ENCODE data around the gene NKX6-2.

The NKX6-2 gene

GRCh38 chr10:132754071-132754470 is 31.9 kb downstream of the NKX6-2 start:
- no peaks in the 10 kb centered on the region for H3K9me3 ChIP-seq (ENCODE audit: control insufficient read depth, insufficient read depth, low read depth, low read length)
- no peak overlapping the region for H3K27ac ChIP-seq (ENCODE audit: extremely low read depth, low read depth, low read length)
- ChIA-PET POLR2A (no interaction called here), CTCF (no interaction called here)
- no peaks in the 10 kb centered on the region for H3K4me1 ChIP-seq (ENCODE audit: control insufficient read depth, insufficient read depth, low read length)
- TF ChIP-seq ZNF221 (tag by site-specific recombination; IDR thresholded peaks at IDR 0.05; ENCODE audit: borderline replicate concordance) (no peak), TRIM28 (IDR thresholded peaks at IDR 0.05; ENCODE audit: borderline replicate concordance, low read length) (no peak), ZNF366 (tag by site-specific recombination; conservative IDR thresholded peaks at IDR 0.05) (no peak), ZEB2 (tag by site-specific recombination; IDR thresholded peaks at IDR 0.05) (no peak)
- no peak overlapping the region for H3K4me3 ChIP-seq (ENCODE audit: low read depth, low read length)
- H3K36me3 ChIP-seq (ENCODE audit: control insufficient read depth in 2 of 2, insufficient read depth in 1 of 2, low read length in 2 of 2) = peaks cover 0 to 21% of the 10 kb centered on the region in 2 experiments; a peak in 1 of 3 replicates

- Histone ChIP-seq H3K4me1 (ENCODE audit: control insufficient read depth, insufficient read depth, low read length) (no peaks in the 10 kb centered on the region), H3K36me3 (ENCODE audit: control insufficient read depth in 2 of 2, insufficient read depth in 1 of 2, low read length in 2 of 2) (peaks cover 0 to 21% of the 10 kb centered on the region in 2 experiments; a peak in 1 of 3 replicates), H3K27ac (ENCODE audit: extremely low read depth, low read depth, low read length) (no peak overlapping the region), H3K9me3 (ENCODE audit: control insufficient read depth, insufficient read depth, low read depth, low read length) (no peaks in the 10 kb centered on the region), H3K4me3 (ENCODE audit: low read depth, low read length) (no peak overlapping the region)
- CTCF ChIA-PET = no interaction called here
- POLR2A ChIA-PET = no interaction called here
- TF ChIP-seq ZNF37A (tag by site-specific recombination; IDR thresholded peaks at IDR 0.05) (no peak), ZNF791 (tag by site-specific recombination; IDR thresholded peaks at IDR 0.05) (no peak)
Observed at GRCh38 chr10:132753596-132753995, 32.4 kb downstream of the NKX6-2 start.

GRCh38 chr10:132752961-132753360 is 33.0 kb downstream of the NKX6-2 start:
- ChIA-PET POLR2A (no interaction called here), CTCF (no interaction called here)
- H3K27ac ChIP-seq (ENCODE audit: extremely low read depth, low read depth, low read length) = no peak overlapping the region
- H3K4me3 ChIP-seq (ENCODE audit: low read depth, low read length) = no peak overlapping the region
- H3K9me3 ChIP-seq (ENCODE audit: control insufficient read depth, insufficient read depth, low read depth, low read length) = no peaks in the 10 kb centered on the region
- H3K4me1 ChIP-seq (ENCODE audit: control insufficient read depth, insufficient read depth, low read length) = no peaks in the 10 kb centered on the region
- TF ChIP-seq KLF8 (tag by site-specific recombination; IDR thresholded peaks at IDR 0.05) (no peak), SCRT2 (tag by site-specific recombination; IDR thresholded peaks at IDR 0.05) (no peak), ZBTB10 (tag by site-specific recombination; IDR thresholded peaks at IDR 0.05) (no peak), ZNF362 (tag by site-specific recombination; IDR thresholded peaks at IDR 0.05) (no peak)
- H3K36me3 ChIP-seq (ENCODE audit: control insufficient read depth in 2 of 2, insufficient read depth in 1 of 2, low read length in 2 of 2) = peaks cover 0 to 21% of the 10 kb centered on the region in 2 experiments; a peak in 1 of 3 replicates

- Histone ChIP-seq H3K36me3 (ENCODE audit: control insufficient read depth in 2 of 2, insufficient read depth in 1 of 2, low read length in 2 of 2) (peaks cover 0 to 20% of the 10 kb centered on the region in 2 experiments; a peak in 1 of 3 replicates), H3K4me1 (ENCODE audit: control insufficient read depth, insufficient read depth, low read length) (no peaks in the 10 kb centered on the region), H3K4me3 (ENCODE audit: low read depth, low read length) (no peak overlapping the region), H3K27ac (ENCODE audit: extremely low read depth, low read depth, low read length) (no peak overlapping the region), H3K9me3 (ENCODE audit: control insufficient read depth, insufficient read depth, low read depth, low read length) (no peaks in the 10 kb centered on the region)
- TF ChIP-seq ZNF488 (tag by site-specific recombination; IDR thresholded peaks at IDR 0.05) (no peak), KLF1 (tag by site-specific recombination; IDR thresholded peaks at IDR 0.05) (peak; percentile 100), KLF16 (tag by site-specific recombination; IDR thresholded peaks at IDR 0.05) (peak; percentile 79), ZNF513 (tag by site-specific recombination; IDR thresholded peaks at IDR 0.05) (no peak), ZNF747 (tag by site-specific recombination; IDR thresholded peaks at IDR 0.05) (no peak), ZNF548 (tag by site-specific recombination; IDR thresholded peaks at IDR 0.05) (no peak), KLF8 (tag by site-specific recombination; IDR thresholded peaks at IDR 0.05) (peak; percentile 100), SP3 (tag by site-specific recombination; IDR thresholded peaks at IDR 0.05) (peak; percentile 48), KLF9 (tag by site-specific recombination; IDR thresholded peaks at IDR 0.05; ENCODE audit: low read depth) (peak; percentile 100), KLF10 (tag by site-specific recombination; IDR thresholded peaks at IDR 0.05) (peak; percentile 85)
- POLR2A ChIA-PET = no interaction called here
- CTCF ChIA-PET = no interaction called here
Observed at GRCh38 chr10:132752378-132752777, 33.6 kb downstream of the NKX6-2 start.

All from HEK293 (cell line).